Measurements from ENCODE around the gene ZNF48. TPM values are rescaled to one million over a fixed set of nuclear protein-coding genes. Genes with fewer than 3 reads are reported as not detected.
A peak's percentile ranks its signal among the peaks of the same experiment; 100 is the strongest.

Gene ZNF48
- total RNA-seq, 1 experiment from 2014 or later: 8.9 TPM

- Histone ChIP-seq H3K9ac (ENCODE audit: low read length) (no peak overlapping the region), H4K20me1 (ENCODE audit: low read length) (no peaks in the 10 kb centered on the region), H3K4me1 (ENCODE audit: insufficient read depth, low read length) (peaks cover 6% of the 10 kb centered on the region; the same call in 1 of the 2 replicates), H3K4me3 (ENCODE audit: low read length) (peak overlapping the region; percentile 68), H3K4me2 (ENCODE audit: low read length) (peak overlapping the region; percentile 84), H3K27ac (ENCODE audit: low read length) (no peak overlapping the region), H2AFZ (ENCODE audit: low read length) (peak overlapping the region; percentile 69; the same call in 1 of the 2 replicates), H3K27me3 (ENCODE audit: low read length) (no peaks in the 10 kb centered on the region), H3K79me2 (ENCODE audit: low read length) (no peaks in the 10 kb centered on the region), H3K9me2 (replicated peaks; ENCODE audit: low read length) (no peaks in the 10 kb centered on the region), H3K36me3 (ENCODE audit: low read depth, low read length) (no peaks in the 10 kb centered on the region; the same call in 1 of the 2 replicates), H3K9me3 (ENCODE audit: low read length) (no peaks in the 10 kb centered on the region), H3F3A (ENCODE audit: low read length, unreplicated experiment) (no peaks in the 10 kb centered on the region)
- BruUV-seq (replicated peaks): TSS peak; percentile 17
- ChIA-PET CTCF (interaction anchor here (0.8 to 1.0 kb wide), 2 partner anchors 9 to 12 kb away, joined by 4 to 8 read pairs; no protein-coding TSS in a partner anchor), POLR2A (ENCODE audit: unreplicated experiment) (interaction anchor here (0.5 to 0.9 kb wide), 5 partner anchors 14 to 192 kb away, joined by 3 to 18 read pairs (median 4); partner anchors contain the start of genes TBC1D10B, ZNF689 and ZNF764)
- TF ChIP-seq CTCF (conservative IDR thresholded peaks at IDR 0.05; ENCODE audit: low read depth, low read length): no peak
- no peak for ATAC-seq
- intact Hi-C loops (cut with micrococcal nuclease): no loop called here
- peak; percentile 15 for DNase-seq
These were observed 23.3 kb downstream of the ZNF48 start for GRCh38 chr16:30418350-30419181.

GRCh38 chr16:30421010-30421409 is 25.8 kb downstream of the ZNF48 start:
- POLR2A ChIA-PET (ENCODE audit: unreplicated experiment): no interaction called here
- H3K9ac ChIP-seq (ENCODE audit: low read length): no peak overlapping the region
- DNase-seq: no peak
- peaks cover 6% of the 10 kb centered on the region; the same call in 1 of the 2 replicates for H3K4me1 ChIP-seq (ENCODE audit: insufficient read depth, low read length)
- H3K27ac ChIP-seq (ENCODE audit: low read length): no peak overlapping the region
- H2AFZ ChIP-seq (ENCODE audit: low read length): no peak overlapping the region
- no peaks in the 10 kb centered on the region for H4K20me1 ChIP-seq (ENCODE audit: low read length)
- BruUV-seq (replicated peaks): no TSS peak
- no peaks in the 10 kb centered on the region for H3K9me3 ChIP-seq (ENCODE audit: low read length)
- no peak overlapping the region for H3K4me2 ChIP-seq (ENCODE audit: low read length)
- no peaks in the 10 kb centered on the region for H3F3A ChIP-seq (ENCODE audit: low read length, unreplicated experiment)
- no peaks in the 10 kb centered on the region for H3K9me2 ChIP-seq (replicated peaks; ENCODE audit: low read length)
- intact Hi-C loops (cut with micrococcal nuclease): no loop called here
- CTCF ChIA-PET: no interaction called here
- TF ChIP-seq EZH2phosphoT487 (IDR thresholded peaks at IDR 0.05; ENCODE audit: borderline replicate concordance, low read length) (no peak), EZH2 (IDR thresholded peaks at IDR 0.05; ENCODE audit: low read length, unreplicated experiment) (no peak), CTCF (conservative IDR thresholded peaks at IDR 0.05; ENCODE audit: low read depth, low read length) (no peak)
- no peaks in the 10 kb centered on the region; the same call in 1 of the 2 replicates for H3K36me3 ChIP-seq (ENCODE audit: low read depth, low read length)
- peaks cover 6% of the 10 kb centered on the region; the same call in 1 of the 2 replicates for H3K79me2 ChIP-seq (ENCODE audit: low read length)
- H3K4me3 ChIP-seq (ENCODE audit: low read length): no peak overlapping the region
- no peaks in the 10 kb centered on the region for H3K27me3 ChIP-seq (ENCODE audit: low read length)
- no peak for ATAC-seq

GRCh38 chr16:30428055-30428454 is 32.8 kb downstream of the ZNF48 start:
- Histone ChIP-seq H3K9me3 (ENCODE audit: low read length) (no peaks in the 10 kb centered on the region), H2AFZ (ENCODE audit: low read length) (no peak overlapping the region), H3K27me3 (ENCODE audit: low read length) (no peaks in the 10 kb centered on the region), H4K20me1 (ENCODE audit: low read length) (no peaks in the 10 kb centered on the region), H3K9me2 (replicated peaks; ENCODE audit: low read length) (no peaks in the 10 kb centered on the region), H3K4me3 (ENCODE audit: low read length) (peak overlapping the region; percentile 87; the same call in 1 of the 2 replicates), H3K36me3 (ENCODE audit: low read depth, low read length) (peaks cover 10% of the 10 kb centered on the region), H3K9ac (ENCODE audit: low read length) (no peak overlapping the region), H3K27ac (ENCODE audit: low read length) (no peak overlapping the region), H3K4me2 (ENCODE audit: low read length) (peak overlapping the region; percentile 96), H3K4me1 (ENCODE audit: insufficient read depth, low read length) (peaks cover 12% of the 10 kb centered on the region; the same call in 1 of the 2 replicates), H3F3A (ENCODE audit: low read length, unreplicated experiment) (no peaks in the 10 kb centered on the region), H3K79me2 (ENCODE audit: low read length) (peaks cover 33% of the 10 kb centered on the region)
- ChIA-PET POLR2A (ENCODE audit: unreplicated experiment) (no interaction called here), CTCF (no interaction called here)
- ATAC-seq: no peak
- no peak for TF ChIP-seq EZH2 (IDR thresholded peaks at IDR 0.05; ENCODE audit: low read length, unreplicated experiment)
- no peak for TF ChIP-seq EZH2phosphoT487 (IDR thresholded peaks at IDR 0.05; ENCODE audit: borderline replicate concordance, low read length)
- TF ChIP-seq CTCF (conservative IDR thresholded peaks at IDR 0.05; ENCODE audit: low read depth, low read length): no peak
- no peak for DNase-seq
- intact Hi-C loops (cut with micrococcal nuclease): no loop called here
- BruUV-seq (replicated peaks): no TSS peak
